Esophagus squamous epithelium (tissue), 5 donors: Measurements from ENCODE around the gene TCF15. TPM values are rescaled to one million over a fixed set of nuclear protein-coding genes. Genes with fewer than 3 reads are reported as not detected.

Source experiments
- DNase-seq: peaks from one replicate; lab custom pipeline; 2025; lab: John Stamatoyannopoulos, UW
- H3K27ac ChIP-seq, 4 donors: fragments of 200-600 bp; sonication (generic); one replicate each; pipeline ENCODE4 v1.5.1; 2016 to 2019; ENCODE audit warnings: mild to moderate bottlenecking in 1 of 4
- H3K27me3 ChIP-seq, 4 donors: fragments of 200-600 bp; sonication (generic); 1 replicate in 3 of 4; 2 replicates in 1 of 4; pipeline versions ENCODE4 v1.5.1 to v1.6.0; 2017 to 2021; ENCODE audit warnings: antibody characterized with exemption in 1 of 4
- H3K36me3 ChIP-seq, 3 donors: fragments of 200-600 bp; sonication (generic); one replicate each; pipeline ENCODE4 v1.5.1; 2016 to 2019
- H3K4me1 ChIP-seq, 3 donors: fragments of 200-600 bp; sonication (generic); one replicate each; pipeline ENCODE4 v1.5.1; 2017 to 2019
- H3K4me3 ChIP-seq, 4 donors: fragments of 200-600 bp; sonication (generic); 1 replicate in 3 of 4; 2 replicates in 1 of 4; pipeline ENCODE4 v1.5.1; 2016 to 2019; ENCODE audit warnings: mild to moderate bottlenecking in 2 of 4, moderate library complexity in 1 of 4
- H3K9me3 ChIP-seq, 3 donors: fragments of 200-600 bp; sonication (generic); one replicate each; pipeline ENCODE4 v1.5.1; 2016 to 2019
- CTCF ChIP-seq, 6 experiments: fragments of 450-650 bp in 4 of 6; fragments of 200-600 bp in 2 of 6; sonication (generic) in 2 of 6; IDR thresholded peaks; one replicate each; pipeline ENCODE4 v1.5.1; 2016 to 2019; ENCODE audit warnings: antibody characterized with exemption in 6 of 6, mild to moderate bottlenecking in 4 of 6, moderate library complexity in 4 of 6
- POLR2A ChIP-seq, 4 donors: fragments of 450-650 bp; IDR thresholded peaks; one replicate each; pipeline ENCODE4 v1.6.1; 2017; ENCODE audit warnings: antibody characterized with exemption in 4 of 4, mild to moderate bottlenecking in 4 of 4, moderate library complexity in 3 of 4
- WGBS, 2 donors: methylation state at CpG; one replicate each; pipeline ENCODE4 v1.1.5; 2018; 5-methylcytosine and 5-hydroxymethylcytosine counted together
- intact Hi-C: fragments of 100-400 bp; cut with DNase I; formaldehyde crosslinking; loops from one replicate; pipeline ENCODE4 v1.15.0; 2022
- total RNA-seq, 4 donors: library from RNA; depleted of rRNA; stranded (reverse); fragments of >200 nt; gene quantifications; one replicate each; pipeline ENCODE4 v1.1.0, GENCODE V29; 2016
- donor health status: DM: yes; HTN: yes; CAD: no.

The TCF15 gene
- total RNA-seq, 4 donors from 2014 or later: not detected

DNA sequence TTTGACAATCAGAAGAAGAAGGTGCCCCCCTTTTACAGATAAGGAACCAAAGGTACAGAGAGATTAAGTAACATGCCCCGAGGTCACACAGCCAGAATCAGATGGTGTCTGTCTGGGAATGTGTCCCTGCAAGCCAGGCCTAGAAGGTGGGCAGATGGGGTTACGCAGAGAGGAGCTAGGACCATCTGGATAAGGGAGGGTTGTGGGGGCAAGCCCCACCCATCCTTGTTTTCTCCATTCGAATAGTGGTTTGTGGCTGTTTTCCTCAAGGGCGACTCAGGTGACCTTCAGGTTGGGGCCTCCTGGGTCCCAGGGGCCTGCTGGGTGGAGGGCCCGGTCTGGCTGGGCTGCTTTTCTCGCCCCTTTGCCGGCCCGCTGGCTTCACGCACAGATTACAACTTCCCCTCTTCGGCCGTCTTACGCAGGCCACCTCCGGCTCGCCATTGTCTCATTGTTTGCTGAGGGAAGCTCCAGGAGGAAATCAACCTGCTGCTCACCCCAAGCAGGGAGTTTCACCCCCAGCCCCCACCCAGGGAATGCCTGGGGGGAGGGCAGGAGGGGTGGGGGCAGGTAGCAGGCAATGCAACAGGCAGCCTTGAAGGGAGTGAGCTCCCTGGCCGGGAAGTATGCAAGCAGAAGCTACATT is 35.7 kb downstream of the TCF15 start:
- Histone ChIP-seq H3K27ac (no peak overlapping the region), H3K27me3 (peaks cover 0 to 71% (median 0%) of the 10 kb centered on the region in 4 donors), H3K9me3 (no peaks in the 10 kb centered on the region), H3K4me1 (peaks cover 6 to 27% (median 8%) of the 10 kb centered on the region in 3 donors), H3K36me3 (no peaks in the 10 kb centered on the region), H3K4me3 (no peak overlapping the region)
- TF ChIP-seq CTCF (IDR thresholded peaks at IDR 0.05) (no peak), POLR2A (IDR thresholded peaks at IDR 0.05) (no peak)
- intact Hi-C loops: no loop called here
- DNase-seq: no peak
- WGBS, 2 donors: 36 to 67% methylated on average over 1 to 11 of the region's 15 CpGs

- no peaks in the 10 kb centered on the region for H3K9me3 ChIP-seq
- H3K4me3 ChIP-seq: no peak overlapping the region
- no peaks in the 10 kb centered on the region for H3K36me3 ChIP-seq
- no peak overlapping the region for H3K27ac ChIP-seq
- WGBS, 2 donors: 59 to 61% methylated on average over 6 to 9 of the region's 12 CpGs
- intact Hi-C loops: no loop called here
- DNase-seq: no peak
- TF ChIP-seq CTCF (IDR thresholded peaks at IDR 0.05) (no peak), POLR2A (IDR thresholded peaks at IDR 0.05) (no peak)
- peaks cover 6 to 27% (median 8%) of the 10 kb centered on the region in 3 donors for H3K4me1 ChIP-seq
- peaks cover 0 to 78% (median 0%) of the 10 kb centered on the region in 4 donors for H3K27me3 ChIP-seq
These were observed 36.5 kb downstream of the TCF15 start for GRCh38 chr20:573414-574296.

- H3K27me3 ChIP-seq: peaks cover 0 to 87% (median 2%) of the 10 kb centered on the region in 4 donors
- no peak for DNase-seq
- H3K4me3 ChIP-seq: no peak overlapping the region
- H3K36me3 ChIP-seq: no peaks in the 10 kb centered on the region
- H3K27ac ChIP-seq: no peak overlapping the region
- H3K9me3 ChIP-seq: no peaks in the 10 kb centered on the region
- intact Hi-C loops: no loop called here
- H3K4me1 ChIP-seq: peaks cover 6 to 35% (median 11%) of the 10 kb centered on the region in 3 donors
- no peak for TF ChIP-seq POLR2A (IDR thresholded peaks at IDR 0.05)
- no peak for TF ChIP-seq CTCF (IDR thresholded peaks at IDR 0.05)
- WGBS, 2 donors: 51 to 76% methylated on average over 6 to 7 of the region's 7 CpGs
These were observed 37.4 kb downstream of the TCF15 start for GRCh38 chr20:572727-573126.

DNA sequence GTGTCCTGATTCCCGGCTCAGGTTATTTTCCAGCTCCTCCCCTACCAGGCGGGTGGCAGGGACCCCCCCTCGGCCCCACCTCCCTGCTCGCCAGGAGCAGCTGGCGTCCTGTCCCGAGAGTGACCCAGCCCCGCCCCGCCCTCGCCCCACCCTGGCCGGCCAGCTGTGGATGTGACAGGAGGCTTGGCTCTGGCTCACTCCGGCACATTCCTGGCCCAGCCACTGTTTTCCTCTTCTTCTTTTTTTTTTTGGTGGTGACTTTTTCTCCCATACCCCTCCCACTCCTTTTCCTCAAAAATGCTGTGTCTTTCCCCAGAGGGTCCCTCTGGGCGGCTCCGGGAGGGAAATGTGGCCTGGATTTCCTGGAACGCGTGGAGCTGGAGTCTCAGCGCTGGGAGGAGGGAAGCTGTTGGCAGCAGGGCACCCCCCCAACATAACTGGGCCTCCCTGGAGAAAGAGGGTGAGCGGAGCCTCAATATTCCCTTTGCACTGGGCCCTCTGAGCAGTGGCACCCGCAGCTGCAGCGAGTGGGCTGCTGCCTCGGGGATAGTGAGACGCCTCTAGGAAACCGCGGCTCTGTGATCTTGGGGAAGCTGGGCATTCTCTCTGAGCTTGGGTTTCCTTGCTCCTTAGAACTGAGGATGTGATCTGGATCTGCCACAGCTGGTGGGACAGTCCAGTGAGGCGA is 38.2 kb downstream of the TCF15 start:
- no peak for DNase-seq
- Histone ChIP-seq H3K9me3 (no peaks in the 10 kb centered on the region), H3K27me3 (peaks cover 0 to 92% (median 2%) of the 10 kb centered on the region in 4 donors), H3K27ac (peak overlapping the region in 1 of 4 donors; percentile 32), H3K4me1 (peaks cover 6 to 39% (median 11%) of the 10 kb centered on the region in 3 donors), H3K4me3 (peak overlapping the region in 1 of 4 donors; percentile 26), H3K36me3 (no peaks in the 10 kb centered on the region)
- WGBS, 2 donors: 12 to 29% methylated on average over 12 to 15 of the region's 24 CpGs
- TF ChIP-seq CTCF (IDR thresholded peaks at IDR 0.05) (no peak), POLR2A (IDR thresholded peaks at IDR 0.05) (no peak)
- intact Hi-C loops: no loop called here
